Fibroblast of villous mesenchyme (primary cell): Measurements from ENCODE around the gene CD244. TPM values are rescaled to one million over a fixed set of nuclear protein-coding genes. Genes with fewer than 3 reads are reported as not detected.
A peak's percentile ranks its signal among the peaks of the same experiment; 100 is the strongest.
"Not testable (repeated sequence)": the region's sequence is repeated elsewhere in the genome, so short reads cannot be mapped to it uniquely, and the experiment has no call there.

ENCODE experiments used
- DNase-seq: peaks from one replicate; pipeline ENCODE4 v3.0.0-alpha.2; 2010; ENCODE audit warnings: low read depth
- H3K4me3 ChIP-seq: 2 replicates; pipeline ENCODE4 v1.5.1; 2011; ENCODE audit warnings: low read depth, mild to moderate bottlenecking, low read length
- CTCF ChIP-seq: IDR thresholded peaks from 2 replicates; pipeline ENCODE4 v1.5.1; 2012; ENCODE audit warnings: low read depth, mild to moderate bottlenecking, low read length; ENCODE audit not compliant: insufficient read depth
- total RNA-seq: library from RNA; depleted of rRNA; stranded (reverse); fragments of >200 nt; gene quantifications from 2 replicates; pipeline ENCODE4 v1.2.3, GENCODE V29; 2012

CD244 gene
- total RNA-seq, 1 donor, result not detected

- DNase-seq, result no peak
- TF ChIP-seq CTCF, result no peak
- no peak within 1 kb of the TSS for H3K4me3 ChIP-seq
Observed at GRCh38 chr1:160885042-160885441, 22.4 kb upstream of the CD244 start, which contains the start of gene ITLN1. ITLN1 (minus strand) TSS chr1:160885180; CDS start chr1:160884877, 303 bp downstream.

- no peak for DNase-seq
- H3K4me3 ChIP-seq, result no peak overlapping the region
- TF ChIP-seq CTCF, result peak; percentile 2
Observed at GRCh38 chr1:160884579-160884978, 21.9 kb upstream of the CD244 start.

GRCh38 chr1:160883581-160884513 lies 21.2 kb upstream of the CD244 start:
- DNase-seq, result no peak
- no peak for TF ChIP-seq CTCF
- H3K4me3 ChIP-seq, result no peak overlapping the region

- DNase-seq, result no peak
- H3K4me3 ChIP-seq, result no peak overlapping the region
- TF ChIP-seq CTCF, result no peak
Observed at GRCh38 chr1:160882582-160882981, 19.9 kb upstream of the CD244 start.

- H3K4me3 ChIP-seq, DNase-seq: not testable (repeated sequence)
Observed at GRCh38 chr1:160881264-160881663, 18.6 kb upstream of the CD244 start.

GRCh38 chr1:160880216-160880615 lies 17.5 kb upstream of the CD244 start:
- TF ChIP-seq CTCF, result no peak
- no peak for DNase-seq
- no peak overlapping the region for H3K4me3 ChIP-seq

GRCh38 chr1:160879056-160879455 lies 16.4 kb upstream of the CD244 start:
- no peak for DNase-seq
- no peak overlapping the region for H3K4me3 ChIP-seq
- no peak for TF ChIP-seq CTCF
